ENCODE measurements around the gene PPT2.

DNA sequence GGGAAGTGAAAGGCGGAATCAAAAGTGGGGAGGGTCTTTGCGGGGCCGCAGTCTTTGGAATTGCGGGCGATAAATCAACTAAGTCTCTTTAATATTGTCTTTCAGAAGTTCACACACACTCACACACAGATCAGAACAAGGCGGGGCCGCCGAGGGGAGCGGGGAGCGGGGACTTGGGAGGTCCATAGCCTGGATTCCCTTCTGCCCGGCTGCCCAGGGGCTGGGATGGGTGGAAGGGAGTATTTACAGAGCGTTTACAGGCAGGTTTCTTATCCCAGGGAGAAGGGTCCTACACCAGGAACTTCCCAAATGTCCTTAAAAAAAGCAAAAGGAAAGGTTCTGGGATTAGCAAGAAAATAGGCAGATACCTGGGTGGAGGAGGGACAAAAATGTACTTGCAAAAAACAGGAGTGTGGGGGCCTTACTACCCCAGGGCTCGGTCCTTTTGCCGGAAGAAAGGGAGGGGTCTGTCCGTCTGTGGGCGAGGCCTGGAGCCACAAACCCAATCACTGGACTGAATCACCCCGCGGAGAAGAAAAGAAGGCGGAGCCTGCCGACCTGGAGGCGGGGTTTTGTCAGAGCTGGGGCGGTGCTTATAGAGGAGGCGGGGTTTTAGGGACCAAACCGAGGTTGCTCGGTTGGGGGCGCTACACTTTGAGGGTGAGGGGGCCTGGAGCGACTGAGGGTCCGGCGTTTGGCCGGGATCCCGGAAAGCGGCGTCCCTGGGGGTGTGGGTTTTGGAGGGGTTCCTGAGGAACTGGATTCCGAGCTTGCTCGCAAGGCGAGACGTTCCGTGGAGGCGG, 5.5 kb upstream of the PPT2 start:
- TF ChIP-seq CTCF (IDR thresholded peaks at IDR 0.05) (peak in 2 of 4 experiments; percentile 9 to 34), POLR2AphosphoS5 (IDR thresholded peaks at IDR 0.05) (no peak), POLR2A (IDR thresholded peaks at IDR 0.05) (no peak)

Measured in prostate gland (tissue), 2 donors.